ENCODE data around the gene MAP4K2. TPM values are rescaled to one million over a fixed set of nuclear protein-coding genes. Genes with fewer than 3 reads are reported as not detected.

Gene MAP4K2
- total RNA-seq (2014; rRNA removed; shearing (Covaris generic)) (32.3 and 42.6 TPM in 2 replicates), polyA plus RNA-seq (2016; fragmentation: Nextera tagmentation; extraction: Ambion mirVana) (9.9 and 11.2 TPM in 2 replicates)
- long read RNA-seq, full-length matches to known transcripts = 4 of 6 reads
- long read RNA-seq, partial matches to known transcripts = 0 of 6 reads
- long read RNA-seq, other reads (novel, unspliced or antisense) = 2 of 6 reads

GRCh38 chr11:64803158-64803845 lies at the start of gene MAP4K2:
Gene MAP4K2, minus strand, starts transcription at chr11:64803214. Its CDS starts 65 bp downstream, at chr11:64803149.
- Mint-ChIP-seq H3K9me3 (no peaks in the 10 kb centered on the region), H3K4me3 (peak within 1 kb of the TSS; percentile 78), H3K27ac (peak within 1 kb of the TSS; percentile 93), H3K27me3 (ENCODE audit: insufficient read depth, low read depth, poor library complexity) (peaks cover 10% of the 10 kb centered on the region), H3K36me3 (ENCODE audit: low read depth) (peaks cover 21% of the 10 kb centered on the region), H3K4me1 (peaks cover 14% of the 10 kb centered on the region)
- TF ChIP-seq POLR2AphosphoS5 (IDR thresholded peaks at IDR 0.05; ENCODE audit: low read depth) (peak; percentile 69), EZH2 (IDR thresholded peaks at IDR 0.05; ENCODE audit: low read depth, unreplicated experiment) (no peak)
- TF ChIP-seq, protein P1, sequence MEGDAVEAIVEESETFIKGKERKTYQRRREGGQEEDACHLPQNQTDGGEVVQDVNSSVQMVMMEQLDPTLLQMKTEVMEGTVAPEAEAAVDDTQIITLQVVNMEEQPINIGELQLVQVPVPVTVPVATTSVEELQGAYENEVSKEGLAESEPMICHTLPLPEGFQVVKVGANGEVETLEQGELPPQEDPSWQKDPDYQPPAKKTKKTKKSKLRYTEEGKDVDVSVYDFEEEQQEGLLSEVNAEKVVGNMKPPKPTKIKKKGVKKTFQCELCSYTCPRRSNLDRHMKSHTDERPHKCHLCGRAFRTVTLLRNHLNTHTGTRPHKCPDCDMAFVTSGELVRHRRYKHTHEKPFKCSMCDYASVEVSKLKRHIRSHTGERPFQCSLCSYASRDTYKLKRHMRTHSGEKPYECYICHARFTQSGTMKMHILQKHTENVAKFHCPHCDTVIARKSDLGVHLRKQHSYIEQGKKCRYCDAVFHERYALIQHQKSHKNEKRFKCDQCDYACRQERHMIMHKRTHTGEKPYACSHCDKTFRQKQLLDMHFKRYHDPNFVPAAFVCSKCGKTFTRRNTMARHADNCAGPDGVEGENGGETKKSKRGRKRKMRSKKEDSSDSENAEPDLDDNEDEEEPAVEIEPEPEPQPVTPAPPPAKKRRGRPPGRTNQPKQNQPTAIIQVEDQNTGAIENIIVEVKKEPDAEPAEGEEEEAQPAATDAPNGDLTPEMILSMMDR (conservative IDR thresholded peaks at IDR 0.05; ENCODE audit: low read depth in 2 of 2) = peak; percentile 21 to 42; a peak in 2 of 4 replicates
- Histone ChIP-seq H3K79me2 (replicated peaks; ENCODE audit: insufficient read depth) (no peaks in the 10 kb centered on the region), H3K4me2 (peak within 1 kb of the TSS; percentile 84), H4K20me1 (replicated peaks; ENCODE audit: insufficient read depth) (0 out of 2 replicates have a peak, but pooled peaks cover 6% of the 10 kb centered on the region), H3F3A (replicated peaks; ENCODE audit: low read depth) (peaks cover 8% of the 10 kb centered on the region; the same call in 1 of the 2 replicates), H3K27me3 (ENCODE audit: insufficient read depth) (no peaks in the 10 kb centered on the region), H3K4me1 (ENCODE audit: insufficient read depth) (peaks cover 4% of the 10 kb centered on the region; the same call in 1 of the 2 replicates), H3K27ac (ENCODE audit: low read depth) (peak within 1 kb of the TSS; percentile 93), H3K9me2 (ENCODE audit: insufficient read depth) (no peaks in the 10 kb centered on the region), H2AFZ (peak within 1 kb of the TSS; percentile 76), H3K4me3 (peak within 1 kb of the TSS; percentile 72), H3K36me3 (ENCODE audit: insufficient read depth) (no peaks in the 10 kb centered on the region)
- DNase-seq (ENCODE audit: low spot score) = peak; percentile 98
- peak; percentile 86 for ATAC-seq

GRCh38 chr11:64851831-64852351 lies 48.9 kb upstream of the MAP4K2 start:
- no peaks in the 10 kb centered on the region; the same call in 2 of the 3 replicates for H3K36me3 Mint-ChIP-seq (ENCODE audit: low read depth)
- H3K27me3 Mint-ChIP-seq (ENCODE audit: insufficient read depth, low read depth, poor library complexity) = peaks cover 12% of the 10 kb centered on the region
- Histone ChIP-seq H3K79me2 (replicated peaks; ENCODE audit: insufficient read depth) (no peaks in the 10 kb centered on the region), H3K4me2 (no peak overlapping the region), H3K9me2 (ENCODE audit: insufficient read depth) (no peaks in the 10 kb centered on the region), H3K27ac (ENCODE audit: low read depth) (no peak overlapping the region), H3K4me3 (no peak overlapping the region), H4K20me1 (replicated peaks; ENCODE audit: insufficient read depth) (no peaks in the 10 kb centered on the region), H3K27me3 (ENCODE audit: insufficient read depth) (no peaks in the 10 kb centered on the region), H3K4me1 (ENCODE audit: insufficient read depth) (peaks cover 4% of the 10 kb centered on the region), H2AFZ (no peak overlapping the region), H3K36me3 (ENCODE audit: insufficient read depth) (no peaks in the 10 kb centered on the region), H3F3A (replicated peaks; ENCODE audit: low read depth) (no peaks in the 10 kb centered on the region)
- H3K4me3 Mint-ChIP-seq = no peak overlapping the region
- DNase-seq (ENCODE audit: low spot score) (no peak), ATAC-seq (no peak)
- no peak for TF ChIP-seq REST (IDR thresholded peaks at IDR 0.05; ENCODE audit: unreplicated experiment)
- no peaks in the 10 kb centered on the region for H3K9me3 Mint-ChIP-seq
- no peak overlapping the region for H3K27ac Mint-ChIP-seq
- peaks cover 22% of the 10 kb centered on the region for H3K4me1 Mint-ChIP-seq
